DND-41 (cell line): ENCODE measurements around the gene HELZ.

Source experiments
- ATAC-seq: fragments of 200-7000 bp; cut with Tn5 transposase; 3 replicates; pipeline ENCODE4 v1.9.1; 2021; ENCODE audit warnings: low read depth; ENCODE audit not compliant: insufficient read depth
- DNase-seq: peaks from one replicate; pipeline ENCODE4 v3.0.0-alpha.2; 2020
- H2AFZ ChIP-seq: 2 replicates; pipeline ENCODE4 v1.6.0; 2012; ENCODE audit warnings: low read depth, low read length
- H3K27ac ChIP-seq: 2 replicates; pipeline ENCODE4 v1.5.1; 2012; ENCODE audit warnings: low read length, inconsistent platforms
- H3K27me3 ChIP-seq: fragments of 200-600 bp; sonication (generic); 2 replicates; pipeline ENCODE4 v1.6.0; 2012; ENCODE audit warnings: low read length, mild to moderate bottlenecking, inconsistent platforms; ENCODE audit not compliant: insufficient read depth, poor library complexity
- H3K36me3 ChIP-seq: 2 replicates; pipeline ENCODE4 v1.5.1; 2012; ENCODE audit warnings: low read length, inconsistent platforms; ENCODE audit not compliant: insufficient read depth
- H3K4me1 ChIP-seq: 2 replicates; pipeline ENCODE4 v1.5.1; 2012; ENCODE audit warnings: mild to moderate bottlenecking, low read length; ENCODE audit not compliant: insufficient read depth
- H3K4me2 ChIP-seq: 2 replicates; pipeline ENCODE4 v1.6.0; 2012; ENCODE audit warnings: mild to moderate bottlenecking, moderate library complexity, low read length, inconsistent platforms; ENCODE audit not compliant: insufficient read depth
- H3K4me3 ChIP-seq, 2 experiments: fragments of 200-600 bp in 1 of 2; shearing (Covaris generic) in 1 of 2; 2 replicates each; pipeline ENCODE4 v1.5.1; 2012 to 2016; ENCODE audit warnings: inconsistent platforms in 2 of 2, low read length in 2 of 2, mild to moderate bottlenecking in 2 of 2, low read depth in 1 of 2, moderate library complexity in 1 of 2
- H3K79me2 ChIP-seq: 2 replicates; pipeline ENCODE4 v1.6.0; 2012; ENCODE audit warnings: low read length, inconsistent platforms; ENCODE audit not compliant: insufficient read depth
- H3K9ac ChIP-seq: 2 replicates; pipeline ENCODE4 v1.6.0; 2012; ENCODE audit warnings: low read depth, mild to moderate bottlenecking, inconsistent platforms, low read length, moderate library complexity
- H3K9me3 ChIP-seq: 2 replicates; pipeline ENCODE4 v1.5.1; 2012; ENCODE audit warnings: low read length, moderate library complexity, mild to moderate bottlenecking, inconsistent platforms; ENCODE audit not compliant: insufficient read depth, severe bottlenecking
- H4K20me1 ChIP-seq: 2 replicates; pipeline ENCODE4 v1.6.0; 2012; ENCODE audit warnings: low read length; ENCODE audit not compliant: insufficient read depth
- EZH2 ChIP-seq: IDR thresholded peaks from 3 replicates; pipeline ENCODE4 v1.6.1; 2012; ENCODE audit warnings: borderline replicate concordance, low read depth, mild to moderate bottlenecking, moderate library complexity, low read length, inconsistent platforms; ENCODE audit not compliant: severe bottlenecking
- TF ChIP-seq, protein P1 (sequence below): IDR thresholded peaks from 2 replicates; pipeline ENCODE4 v1.5.1; 2012; ENCODE audit warnings: borderline replicate concordance, low read length, moderate library complexity, mild to moderate bottlenecking; ENCODE audit not compliant: poor library complexity, severe bottlenecking; ENCODE audit errors: extremely low read depth

HELZ gene

DNA sequence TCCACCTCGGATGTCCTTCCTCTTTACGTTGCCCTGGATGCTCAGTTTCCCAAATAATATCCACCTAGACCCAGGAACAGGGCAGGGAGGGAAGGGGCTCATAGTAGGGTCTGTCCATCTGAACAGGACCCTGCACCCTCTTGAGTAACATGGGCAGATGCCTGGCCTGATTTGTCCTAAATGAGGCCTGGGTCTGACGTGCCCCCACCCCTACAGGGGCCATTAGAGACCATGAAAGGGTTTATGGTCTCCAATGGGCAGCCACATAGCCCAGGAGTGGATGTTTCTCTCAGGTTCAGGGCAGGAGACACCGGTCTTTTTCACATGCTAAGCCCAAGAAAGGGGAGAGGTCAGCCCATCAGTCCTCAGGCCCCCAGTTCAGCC lies 193.8 kb downstream of the HELZ start:
- no peaks in the 10 kb centered on the region for H3K79me2 ChIP-seq
- no peak overlapping the region for H3K4me3 ChIP-seq
- no peak for TF ChIP-seq EZH2
- TF ChIP-seq, protein P1, sequence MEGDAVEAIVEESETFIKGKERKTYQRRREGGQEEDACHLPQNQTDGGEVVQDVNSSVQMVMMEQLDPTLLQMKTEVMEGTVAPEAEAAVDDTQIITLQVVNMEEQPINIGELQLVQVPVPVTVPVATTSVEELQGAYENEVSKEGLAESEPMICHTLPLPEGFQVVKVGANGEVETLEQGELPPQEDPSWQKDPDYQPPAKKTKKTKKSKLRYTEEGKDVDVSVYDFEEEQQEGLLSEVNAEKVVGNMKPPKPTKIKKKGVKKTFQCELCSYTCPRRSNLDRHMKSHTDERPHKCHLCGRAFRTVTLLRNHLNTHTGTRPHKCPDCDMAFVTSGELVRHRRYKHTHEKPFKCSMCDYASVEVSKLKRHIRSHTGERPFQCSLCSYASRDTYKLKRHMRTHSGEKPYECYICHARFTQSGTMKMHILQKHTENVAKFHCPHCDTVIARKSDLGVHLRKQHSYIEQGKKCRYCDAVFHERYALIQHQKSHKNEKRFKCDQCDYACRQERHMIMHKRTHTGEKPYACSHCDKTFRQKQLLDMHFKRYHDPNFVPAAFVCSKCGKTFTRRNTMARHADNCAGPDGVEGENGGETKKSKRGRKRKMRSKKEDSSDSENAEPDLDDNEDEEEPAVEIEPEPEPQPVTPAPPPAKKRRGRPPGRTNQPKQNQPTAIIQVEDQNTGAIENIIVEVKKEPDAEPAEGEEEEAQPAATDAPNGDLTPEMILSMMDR, result no peak
- H3K9me3 ChIP-seq, result peaks cover 21% of the 10 kb centered on the region
- H3K27me3 ChIP-seq, result no peaks in the 10 kb centered on the region
- no peak overlapping the region for H3K27ac ChIP-seq
- no peaks in the 10 kb centered on the region for H3K36me3 ChIP-seq
- H3K4me1 ChIP-seq, result no peaks in the 10 kb centered on the region
- no peaks in the 10 kb centered on the region for H4K20me1 ChIP-seq
- H3K9ac ChIP-seq, result no peak overlapping the region
- H2AFZ ChIP-seq, result no peak overlapping the region
- no peak for ATAC-seq
- no peak for DNase-seq
- H3K4me2 ChIP-seq, result no peak overlapping the region

GRCh38 chr17:67050471-67051154 lies 194.4 kb downstream of the HELZ start:
- no peaks in the 10 kb centered on the region for H4K20me1 ChIP-seq
- ATAC-seq (no peak), DNase-seq (no peak)
- H3K4me2 ChIP-seq, result no peak overlapping the region
- no peak overlapping the region for H3K4me3 ChIP-seq
- no peak overlapping the region for H2AFZ ChIP-seq
- no peak overlapping the region for H3K27ac ChIP-seq
- H3K9ac ChIP-seq, result no peak overlapping the region
- no peaks in the 10 kb centered on the region for H3K36me3 ChIP-seq
- TF ChIP-seq, protein P1, result no peak
- no peak for TF ChIP-seq EZH2
- H3K9me3 ChIP-seq, result peaks cover 21% of the 10 kb centered on the region
- no peaks in the 10 kb centered on the region for H3K27me3 ChIP-seq
- H3K79me2 ChIP-seq, result no peaks in the 10 kb centered on the region
- H3K4me1 ChIP-seq, result no peaks in the 10 kb centered on the region

- H3K4me3 ChIP-seq, result no peak overlapping the region
Measured at GRCh38 chr17:67050066-67050465, 194.9 kb downstream of the HELZ start.

More at GRCh38 chr17:67050066-67050465, 194.9 kb downstream of the HELZ start:
- Histone ChIP-seq H3K27me3 (no peaks in the 10 kb centered on the region), H3K9me3 (peaks cover 21% of the 10 kb centered on the region), H3K36me3 (no peaks in the 10 kb centered on the region), H3K4me1 (no peaks in the 10 kb centered on the region), H3K27ac (no peak overlapping the region), H3K9ac (no peak overlapping the region), H3K79me2 (no peaks in the 10 kb centered on the region), H4K20me1 (no peaks in the 10 kb centered on the region), H3K4me2 (no peak overlapping the region), H2AFZ (no peak overlapping the region)
- DNase-seq, result no peak
- TF ChIP-seq, protein P1, result no peak
- TF ChIP-seq EZH2, result no peak
- ATAC-seq, result no peak
